WTC11 (cell line): ENCODE results near the gene FAM89B. TPM values are rescaled to one million over a fixed set of nuclear protein-coding genes. Genes with fewer than 3 reads are reported as not detected.

Source experiments
- ATAC-seq: fragments of 200-7000 bp; cut with Tn5 transposase; 2 replicates; pipeline ENCODE4 v1.10.0; 2021; ENCODE audit warnings: mild to moderate bottlenecking, moderate library complexity
- CTCF ChIA-PET: fragments of 300-600 bp; sonication (Branson Sonifier 250); formaldehyde crosslinking; loops from one replicate; lab custom pipeline; 2021; ENCODE audit warnings: antibody characterized with exemption; lab: Charles Lee
- POLR2A ChIA-PET: fragments of 350-600 bp; sonication (Branson Sonifier 250); formaldehyde crosslinking; loops from one replicate; lab custom pipeline; 2021; ENCODE audit warnings: antibody characterized with exemption; lab: Charles Lee
- DNase-seq: peaks from one replicate; pipeline ENCODE4 v3.0.0; 2021; ENCODE audit warnings: low spot score
- H3K27ac Mint-ChIP-seq: 2 replicates; pipeline ENCODE4 v1.8.0; 2021; ENCODE audit warnings: mixed read lengths
- H3K27me3 Mint-ChIP-seq: 2 replicates; pipeline ENCODE4 v1.8.0; 2021; ENCODE audit warnings: low read depth, mild to moderate bottlenecking, moderate library complexity, mixed read lengths
- H3K36me3 Mint-ChIP-seq: 2 replicates; pipeline ENCODE4 v1.8.0; 2021; ENCODE audit warnings: mixed read lengths
- H3K4me1 Mint-ChIP-seq: 2 replicates; pipeline ENCODE4 v1.8.0; 2022; ENCODE audit warnings: mixed read lengths
- H3K4me3 Mint-ChIP-seq: 2 replicates; pipeline ENCODE4 v1.8.0; 2021; ENCODE audit warnings: mild to moderate bottlenecking, moderate library complexity, mixed read lengths
- H3K9me3 Mint-ChIP-seq: 2 replicates; pipeline ENCODE4 v1.8.0; 2021; ENCODE audit warnings: mixed read lengths
- AFF4 ChIP-seq: sonication (generic); formaldehyde crosslinking; IDR thresholded peaks from 2 replicates; pipeline ENCODE4 v1.8.1; 2023; ENCODE audit warnings: mild to moderate bottlenecking, missing genetic modification reagents, borderline replicate concordance
- ARID4B ChIP-seq: sonication (generic); formaldehyde crosslinking; IDR thresholded peaks from 2 replicates; pipeline ENCODE4 v1.8.0; 2023; ENCODE audit warnings: missing genetic modification reagents, mild to moderate bottlenecking, borderline replicate concordance
- CREM ChIP-seq: sonication (generic); formaldehyde crosslinking; IDR thresholded peaks from 2 replicates; pipeline ENCODE4 v1.8.1; 2022; ENCODE audit warnings: mild to moderate bottlenecking, missing genetic modification reagents, moderate library complexity
- CTCF ChIP-seq: fragments of 200-600 bp; IDR thresholded peaks from 2 replicates; pipeline ENCODE4 v1.8.0; 2022; ENCODE audit warnings: antibody characterized with exemption
- FOXK1 ChIP-seq: sonication (generic); formaldehyde crosslinking; IDR thresholded peaks from 2 replicates; pipeline ENCODE4 v1.8.0; 2022; ENCODE audit warnings: mild to moderate bottlenecking, moderate library complexity, missing genetic modification reagents
- GTF2I ChIP-seq: fragments of 250-450 bp; sonication (Bioruptor Pico); conservative IDR thresholded peaks from 2 replicates; pipeline ENCODE4 v1.4.0; 2021; ENCODE audit warnings: mild to moderate bottlenecking
- NR3C1 ChIP-seq: sonication (generic); formaldehyde crosslinking; conservative IDR thresholded peaks from 2 replicates; pipeline ENCODE4 v1.8.1; 2023; ENCODE audit warnings: low read depth, mild to moderate bottlenecking, missing genetic modification reagents
- RORB ChIP-seq: fragments of 250-450 bp; sonication (Bioruptor Pico); IDR thresholded peaks from 2 replicates; pipeline ENCODE4 v1.9.0; 2021; ENCODE audit warnings: mild to moderate bottlenecking
- SMAD3 ChIP-seq: sonication (generic); formaldehyde crosslinking; IDR thresholded peaks from 2 replicates; pipeline ENCODE4 v1.8.0; 2022; ENCODE audit warnings: missing genetic modification reagents, mild to moderate bottlenecking, borderline replicate concordance
- SOX15 ChIP-seq: fragments of 250-450 bp; sonication (Bioruptor Pico); IDR thresholded peaks from 2 replicates; pipeline ENCODE4 v1.9.0; 2021; ENCODE audit warnings: mild to moderate bottlenecking
- ZNF219 ChIP-seq: sonication (generic); formaldehyde crosslinking; IDR thresholded peaks from 2 replicates; pipeline ENCODE4 v1.8.0; 2023; ENCODE audit warnings: missing genetic modification reagents, mild to moderate bottlenecking, borderline replicate concordance
- ZNF423 ChIP-seq: fragments of 250-450 bp; sonication (Bioruptor Pico); IDR thresholded peaks from 2 replicates; pipeline ENCODE4 v2.1.2; 2022; ENCODE audit warnings: mild to moderate bottlenecking, moderate library complexity
- total RNA-seq: library from RNA; stranded (reverse); gene quantifications from 3 replicates; pipeline ENCODE4 v1.2.3, GENCODE V29; 2021
- TF ChIP-seq, protein P1 (sequence below): sonication (generic); formaldehyde crosslinking; IDR thresholded peaks from 2 replicates; pipeline ENCODE4 v1.8.1; 2022; ENCODE audit warnings: mild to moderate bottlenecking, missing genetic modification reagents, moderate library complexity, borderline replicate concordance
- TF ChIP-seq, protein P2 (sequence below): sonication (generic); formaldehyde crosslinking; IDR thresholded peaks from 2 replicates; pipeline ENCODE4 v1.8.1; 2022; ENCODE audit warnings: mild to moderate bottlenecking, moderate library complexity, missing genetic modification reagents

FAM89B gene
- total RNA-seq, 1 experiment from 2014 or later: 13.3 TPM

GRCh38 chr11:65575568-65576231 is 3.4 kb downstream of the FAM89B start, which contains the start of gene EHBP1L1 (continued):
- TF ChIP-seq AFF4: no peak

DNA sequence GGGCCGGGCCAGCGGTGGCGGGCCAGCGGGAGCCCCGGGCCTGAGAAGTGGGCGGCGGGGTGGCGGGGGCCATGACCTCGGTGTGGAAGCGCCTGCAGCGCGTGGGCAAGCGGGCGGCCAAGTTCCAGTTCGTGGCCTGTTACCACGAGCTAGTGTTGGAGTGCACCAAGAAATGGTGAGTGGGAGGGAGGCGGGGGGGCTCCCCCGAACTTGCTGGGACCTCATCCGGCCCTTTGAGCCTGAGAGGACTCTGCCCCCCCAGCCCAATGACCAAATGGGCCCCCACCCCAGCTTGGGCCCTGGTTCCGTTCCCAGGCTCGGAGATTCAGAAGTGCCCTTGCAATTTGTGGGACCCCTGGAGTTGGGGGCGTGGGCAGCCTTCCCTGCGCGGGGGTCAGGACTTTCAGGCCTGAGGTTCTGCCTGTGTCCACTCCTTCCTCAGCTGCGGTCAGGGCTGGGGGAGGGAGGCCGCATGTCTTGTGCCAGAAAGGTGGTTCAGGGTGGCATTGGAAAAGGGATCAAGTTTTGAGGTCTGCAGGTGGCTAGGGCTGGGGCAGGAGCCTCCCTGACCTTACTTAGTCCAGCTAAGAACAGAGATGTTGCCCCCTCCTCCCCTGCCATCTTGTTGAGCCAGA is 4.0 kb downstream of the FAM89B start:
- ATAC-seq (no peak), DNase-seq (no peak)
- POLR2A ChIA-PET: interaction anchor here (0.9 to 1.7 kb wide), 3 partner anchors 15 to 39 kb away, joined by 3 to 6 read pairs (median 3); partner anchors contain the start of gene PCNX3
- Mint-ChIP-seq H3K27me3 (peaks cover 38% of the 10 kb centered on the region), H3K36me3 (no peaks in the 10 kb centered on the region), H3K4me3 (peak overlapping the region; percentile 64), H3K27ac (no peak overlapping the region), H3K9me3 (no peaks in the 10 kb centered on the region), H3K4me1 (peaks cover 31% of the 10 kb centered on the region)
- CTCF ChIA-PET: interaction anchor here (0.7 to 4.0 kb wide), 10 partner anchors 10 to 37 kb away, joined by 3 to 55 read pairs (median 6); partner anchors contain the start of gene KCNK7
- TF ChIP-seq CREM (CRISPR knock-in tag) (no peak), GTF2I (no peak), ZNF423 (CRISPR knock-in tag) (no peak), SMAD3 (CRISPR knock-in tag) (no peak), CTCF (no peak), RORB (no peak), ZNF219 (CRISPR knock-in tag) (no peak), FOXK1 (CRISPR knock-in tag) (no peak), ARID4B (no peak), SOX15 (no peak), NR3C1 (no peak)
- TF ChIP-seq, protein P1, sequence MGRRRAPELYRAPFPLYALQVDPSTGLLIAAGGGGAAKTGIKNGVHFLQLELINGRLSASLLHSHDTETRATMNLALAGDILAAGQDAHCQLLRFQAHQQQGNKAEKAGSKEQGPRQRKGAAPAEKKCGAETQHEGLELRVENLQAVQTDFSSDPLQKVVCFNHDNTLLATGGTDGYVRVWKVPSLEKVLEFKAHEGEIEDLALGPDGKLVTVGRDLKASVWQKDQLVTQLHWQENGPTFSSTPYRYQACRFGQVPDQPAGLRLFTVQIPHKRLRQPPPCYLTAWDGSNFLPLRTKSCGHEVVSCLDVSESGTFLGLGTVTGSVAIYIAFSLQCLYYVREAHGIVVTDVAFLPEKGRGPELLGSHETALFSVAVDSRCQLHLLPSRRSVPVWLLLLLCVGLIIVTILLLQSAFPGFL (CRISPR knock-in tag): no peak
- TF ChIP-seq, protein P2, sequence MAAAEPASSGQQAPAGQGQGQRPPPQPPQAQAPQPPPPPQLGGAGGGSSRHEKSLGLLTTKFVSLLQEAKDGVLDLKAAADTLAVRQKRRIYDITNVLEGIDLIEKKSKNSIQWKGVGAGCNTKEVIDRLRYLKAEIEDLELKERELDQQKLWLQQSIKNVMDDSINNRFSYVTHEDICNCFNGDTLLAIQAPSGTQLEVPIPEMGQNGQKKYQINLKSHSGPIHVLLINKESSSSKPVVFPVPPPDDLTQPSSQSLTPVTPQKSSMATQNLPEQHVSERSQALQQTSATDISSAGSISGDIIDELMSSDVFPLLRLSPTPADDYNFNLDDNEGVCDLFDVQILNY: no peak
